ENCODE measurements around the gene SOX12.
"Not testable (repeated sequence)": the region's sequence is repeated elsewhere in the genome, so short reads cannot be mapped to it uniquely, and the experiment has no call there.

Gene SOX12

GRCh38 chr20:368915-369314 is 43.6 kb downstream of the SOX12 start:
- H3K36me3 ChIP-seq (ENCODE audit: control insufficient read depth in 1 of 2, insufficient read depth in 2 of 2, low read length in 2 of 2) = no peaks in the 10 kb centered on the region
- no peaks in the 10 kb centered on the region for H3K4me1 ChIP-seq (ENCODE audit: control insufficient read depth in 1 of 2, insufficient read depth in 2 of 2, low read length in 2 of 2)
- H3K9me3 ChIP-seq (ENCODE audit: control insufficient read depth in 1 of 2, low read length in 2 of 2) = no peaks in the 10 kb centered on the region
- no peak overlapping the region for H3K4me3 ChIP-seq (ENCODE audit: low read depth in 1 of 2, low read length in 2 of 2)
- H3K27me3 ChIP-seq (ENCODE audit: low read depth, low read length) = no peaks in the 10 kb centered on the region
- no peak overlapping the region for H3K27ac ChIP-seq (ENCODE audit: low read length)

- Histone ChIP-seq H3K4me1 (ENCODE audit: control insufficient read depth in 1 of 2, insufficient read depth in 2 of 2, low read length in 2 of 2) (no peaks in the 10 kb centered on the region), H3K27ac (ENCODE audit: low read length) (no peak overlapping the region)
Measured at GRCh38 chr20:370151-370600, 44.8 kb downstream of the SOX12 start.

GRCh38 chr20:370977-371754 is 45.8 kb downstream of the SOX12 start:
- no peak overlapping the region for H3K27ac ChIP-seq (ENCODE audit: low read length)
- no peaks in the 10 kb centered on the region for H3K36me3 ChIP-seq (ENCODE audit: control insufficient read depth in 1 of 2, insufficient read depth in 2 of 2, low read length in 2 of 2)
- no peaks in the 10 kb centered on the region for H3K4me1 ChIP-seq (ENCODE audit: control insufficient read depth in 1 of 2, insufficient read depth in 2 of 2, low read length in 2 of 2)
- no peaks in the 10 kb centered on the region for H3K27me3 ChIP-seq (ENCODE audit: low read depth, low read length)
- H3K9me3 ChIP-seq (ENCODE audit: control insufficient read depth in 1 of 2, low read length in 2 of 2) = no peaks in the 10 kb centered on the region
- H3K4me3 ChIP-seq (ENCODE audit: low read depth in 1 of 2, low read length in 2 of 2) = no peak overlapping the region

More at GRCh38 chr20:370151-370600, 44.8 kb downstream of the SOX12 start:
- Histone ChIP-seq H3K4me3 (ENCODE audit: low read depth in 1 of 2, low read length in 2 of 2) (no peak overlapping the region), H3K36me3 (ENCODE audit: control insufficient read depth in 1 of 2, insufficient read depth in 2 of 2, low read length in 2 of 2) (no peaks in the 10 kb centered on the region), H3K9me3 (ENCODE audit: control insufficient read depth in 1 of 2, low read length in 2 of 2) (no peaks in the 10 kb centered on the region), H3K27me3 (ENCODE audit: low read depth, low read length) (no peaks in the 10 kb centered on the region)

- Histone ChIP-seq H3K27ac (ENCODE audit: low read length) (no peak overlapping the region), H3K4me1 (ENCODE audit: control insufficient read depth in 1 of 2, insufficient read depth in 2 of 2, low read length in 2 of 2) (no peaks in the 10 kb centered on the region), H3K4me3 (ENCODE audit: low read depth in 1 of 2, low read length in 2 of 2) (no peak overlapping the region), H3K36me3 (ENCODE audit: control insufficient read depth in 1 of 2, insufficient read depth in 2 of 2, low read length in 2 of 2) (no peaks in the 10 kb centered on the region), H3K27me3 (ENCODE audit: low read depth, low read length) (no peaks in the 10 kb centered on the region), H3K9me3 (ENCODE audit: control insufficient read depth in 1 of 2, low read length in 2 of 2) (no peaks in the 10 kb centered on the region)
Measured at GRCh38 chr20:371755-372542, 46.6 kb downstream of the SOX12 start.

GRCh38 chr20:372543-373082 is 47.3 kb downstream of the SOX12 start:
- not testable (repeated sequence) for H3K4me3 ChIP-seq (ENCODE audit: low read depth in 1 of 2, low read length in 2 of 2); H3K4me1 ChIP-seq (ENCODE audit: control insufficient read depth in 1 of 2, insufficient read depth in 2 of 2, low read length in 2 of 2); H3K36me3 ChIP-seq (ENCODE audit: control insufficient read depth in 1 of 2, insufficient read depth in 2 of 2, low read length in 2 of 2); H3K27me3 ChIP-seq (ENCODE audit: low read depth, low read length); H3K27ac ChIP-seq (ENCODE audit: low read length); H3K9me3 ChIP-seq (ENCODE audit: control insufficient read depth in 1 of 2, low read length in 2 of 2)

GRCh38 chr20:373171-373890 is 48.0 kb downstream of the SOX12 start:
- Histone ChIP-seq H3K4me1 (ENCODE audit: control insufficient read depth in 1 of 2, insufficient read depth in 2 of 2, low read length in 2 of 2) (no peaks in the 10 kb centered on the region), H3K27ac (ENCODE audit: low read length) (no peak overlapping the region), H3K27me3 (ENCODE audit: low read depth, low read length) (no peaks in the 10 kb centered on the region), H3K4me3 (ENCODE audit: low read depth in 1 of 2, low read length in 2 of 2) (no peak overlapping the region), H3K9me3 (ENCODE audit: control insufficient read depth in 1 of 2, low read length in 2 of 2) (no peaks in the 10 kb centered on the region), H3K36me3 (ENCODE audit: control insufficient read depth in 1 of 2, insufficient read depth in 2 of 2, low read length in 2 of 2) (no peaks in the 10 kb centered on the region)

- no peaks in the 10 kb centered on the region for H3K4me1 ChIP-seq (ENCODE audit: control insufficient read depth in 1 of 2, insufficient read depth in 2 of 2, low read length in 2 of 2)
- H3K27me3 ChIP-seq (ENCODE audit: low read depth, low read length) = no peaks in the 10 kb centered on the region
- H3K4me3 ChIP-seq (ENCODE audit: low read depth in 1 of 2, low read length in 2 of 2) = no peak overlapping the region
- H3K9me3 ChIP-seq (ENCODE audit: control insufficient read depth in 1 of 2, low read length in 2 of 2) = no peaks in the 10 kb centered on the region
- no peaks in the 10 kb centered on the region for H3K36me3 ChIP-seq (ENCODE audit: control insufficient read depth in 1 of 2, insufficient read depth in 2 of 2, low read length in 2 of 2)
- H3K27ac ChIP-seq (ENCODE audit: low read length) = no peak overlapping the region
Measured at GRCh38 chr20:375265-375889, 50.0 kb downstream of the SOX12 start.

GRCh38 chr20:376089-376488 is 50.7 kb downstream of the SOX12 start:
- Histone ChIP-seq H3K27ac (ENCODE audit: low read length) (no peak overlapping the region), H3K27me3 (ENCODE audit: low read depth, low read length) (no peaks in the 10 kb centered on the region), H3K36me3 (ENCODE audit: control insufficient read depth in 1 of 2, insufficient read depth in 2 of 2, low read length in 2 of 2) (no peaks in the 10 kb centered on the region), H3K4me1 (ENCODE audit: control insufficient read depth in 1 of 2, insufficient read depth in 2 of 2, low read length in 2 of 2) (no peaks in the 10 kb centered on the region), H3K4me3 (ENCODE audit: low read depth in 1 of 2, low read length in 2 of 2) (no peak overlapping the region), H3K9me3 (ENCODE audit: control insufficient read depth in 1 of 2, low read length in 2 of 2) (no peaks in the 10 kb centered on the region)

- Histone ChIP-seq H3K27me3 (ENCODE audit: low read depth, low read length) (no peaks in the 10 kb centered on the region), H3K9me3 (ENCODE audit: control insufficient read depth in 1 of 2, low read length in 2 of 2) (no peaks in the 10 kb centered on the region), H3K4me3 (ENCODE audit: low read depth in 1 of 2, low read length in 2 of 2) (no peak overlapping the region), H3K36me3 (ENCODE audit: control insufficient read depth in 1 of 2, insufficient read depth in 2 of 2, low read length in 2 of 2) (no peaks in the 10 kb centered on the region), H3K4me1 (ENCODE audit: control insufficient read depth in 1 of 2, insufficient read depth in 2 of 2, low read length in 2 of 2) (peaks cover 0 to 5% of the 10 kb centered on the region in 2 donors), H3K27ac (ENCODE audit: low read length) (no peak overlapping the region)
Measured at GRCh38 chr20:376750-377149, 51.4 kb downstream of the SOX12 start.

GRCh38 chr20:377578-377977 is 52.2 kb downstream of the SOX12 start:
- H3K27ac ChIP-seq (ENCODE audit: low read length); H3K4me3 ChIP-seq (ENCODE audit: low read depth in 1 of 2, low read length in 2 of 2); H3K36me3 ChIP-seq (ENCODE audit: control insufficient read depth in 1 of 2, insufficient read depth in 2 of 2, low read length in 2 of 2); H3K9me3 ChIP-seq (ENCODE audit: control insufficient read depth in 1 of 2, low read length in 2 of 2); H3K4me1 ChIP-seq (ENCODE audit: control insufficient read depth in 1 of 2, insufficient read depth in 2 of 2, low read length in 2 of 2); H3K27me3 ChIP-seq (ENCODE audit: low read depth, low read length): not testable (repeated sequence)

- no peaks in the 10 kb centered on the region for H3K36me3 ChIP-seq (ENCODE audit: control insufficient read depth in 1 of 2, insufficient read depth in 2 of 2, low read length in 2 of 2)
- H3K9me3 ChIP-seq (ENCODE audit: control insufficient read depth in 1 of 2, low read length in 2 of 2) = no peaks in the 10 kb centered on the region
- H3K4me3 ChIP-seq (ENCODE audit: low read depth in 1 of 2, low read length in 2 of 2) = no peak overlapping the region
- H3K27me3 ChIP-seq (ENCODE audit: low read depth, low read length) = no peaks in the 10 kb centered on the region
- H3K4me1 ChIP-seq (ENCODE audit: control insufficient read depth in 1 of 2, insufficient read depth in 2 of 2, low read length in 2 of 2) = peaks cover 0 to 5% of the 10 kb centered on the region in 2 donors
- no peak overlapping the region for H3K27ac ChIP-seq (ENCODE audit: low read length)
Measured at GRCh38 chr20:378961-379336, 53.6 kb downstream of the SOX12 start.
